ENCODE results near the gene H6PD. TPM values are rescaled to one million over a fixed set of nuclear protein-coding genes. Genes with fewer than 3 reads are reported as not detected.

Gene H6PD
- total and polyA plus RNA-seq, 2 experiments from 2014 or later = 1.2 to 4.7 TPM

DNA sequence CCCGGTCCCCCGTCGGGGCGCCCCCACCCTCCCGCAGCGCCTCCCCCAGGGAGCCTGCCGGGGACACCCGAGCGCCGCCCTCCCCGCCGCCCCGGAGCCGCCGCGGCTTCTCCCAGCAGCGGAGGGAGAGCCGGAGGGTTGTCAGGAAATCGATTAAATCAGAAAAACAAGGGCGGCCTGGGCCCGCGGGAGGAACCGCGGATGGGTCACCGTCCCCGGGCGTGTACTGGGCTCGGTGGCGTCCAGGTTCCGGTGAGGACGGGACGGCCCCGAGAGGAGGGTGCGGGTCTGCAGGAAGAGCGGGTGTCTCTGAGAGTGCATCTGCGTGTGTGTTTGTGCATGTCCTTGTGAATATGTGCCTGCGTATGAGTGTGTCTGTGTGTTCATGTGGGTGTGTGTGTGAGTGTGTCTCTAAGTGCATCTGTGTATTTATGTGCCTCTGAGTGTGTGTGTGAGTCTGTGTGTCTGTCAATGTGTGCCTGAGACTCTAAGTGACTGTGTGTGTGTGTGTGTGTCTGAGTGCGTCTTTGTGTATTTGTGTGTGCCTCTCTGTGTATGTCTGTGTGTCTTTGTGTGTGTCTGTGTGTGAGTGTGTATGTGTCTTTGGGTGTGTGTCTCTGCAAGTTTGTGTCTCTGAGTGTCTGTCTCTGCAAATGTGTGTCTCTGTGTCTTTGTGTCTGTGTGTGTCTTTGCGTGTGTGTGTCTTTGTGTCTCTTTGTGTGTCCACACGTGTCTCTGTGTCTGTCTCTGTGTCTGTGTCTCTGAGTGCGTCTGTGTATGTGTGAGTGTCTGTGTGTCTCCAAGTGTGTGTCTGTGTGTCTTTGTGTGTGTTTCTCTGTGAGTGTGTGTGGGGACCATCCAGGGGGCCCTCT lies 59.2 kb downstream of the H6PD start (continued):
- TF ChIP-seq, protein P1, sequence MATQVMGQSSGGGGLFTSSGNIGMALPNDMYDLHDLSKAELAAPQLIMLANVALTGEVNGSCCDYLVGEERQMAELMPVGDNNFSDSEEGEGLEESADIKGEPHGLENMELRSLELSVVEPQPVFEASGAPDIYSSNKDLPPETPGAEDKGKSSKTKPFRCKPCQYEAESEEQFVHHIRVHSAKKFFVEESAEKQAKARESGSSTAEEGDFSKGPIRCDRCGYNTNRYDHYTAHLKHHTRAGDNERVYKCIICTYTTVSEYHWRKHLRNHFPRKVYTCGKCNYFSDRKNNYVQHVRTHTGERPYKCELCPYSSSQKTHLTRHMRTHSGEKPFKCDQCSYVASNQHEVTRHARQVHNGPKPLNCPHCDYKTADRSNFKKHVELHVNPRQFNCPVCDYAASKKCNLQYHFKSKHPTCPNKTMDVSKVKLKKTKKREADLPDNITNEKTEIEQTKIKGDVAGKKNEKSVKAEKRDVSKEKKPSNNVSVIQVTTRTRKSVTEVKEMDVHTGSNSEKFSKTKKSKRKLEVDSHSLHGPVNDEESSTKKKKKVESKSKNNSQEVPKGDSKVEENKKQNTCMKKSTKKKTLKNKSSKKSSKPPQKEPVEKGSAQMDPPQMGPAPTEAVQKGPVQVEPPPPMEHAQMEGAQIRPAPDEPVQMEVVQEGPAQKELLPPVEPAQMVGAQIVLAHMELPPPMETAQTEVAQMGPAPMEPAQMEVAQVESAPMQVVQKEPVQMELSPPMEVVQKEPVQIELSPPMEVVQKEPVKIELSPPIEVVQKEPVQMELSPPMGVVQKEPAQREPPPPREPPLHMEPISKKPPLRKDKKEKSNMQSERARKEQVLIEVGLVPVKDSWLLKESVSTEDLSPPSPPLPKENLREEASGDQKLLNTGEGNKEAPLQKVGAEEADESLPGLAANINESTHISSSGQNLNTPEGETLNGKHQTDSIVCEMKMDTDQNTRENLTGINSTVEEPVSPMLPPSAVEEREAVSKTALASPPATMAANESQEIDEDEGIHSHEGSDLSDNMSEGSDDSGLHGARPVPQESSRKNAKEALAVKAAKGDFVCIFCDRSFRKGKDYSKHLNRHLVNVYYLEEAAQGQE (IDR thresholded peaks at IDR 0.05; ENCODE audit: unreplicated experiment) = no peak
- TF ChIP-seq POLR2AphosphoS5 (IDR thresholded peaks at IDR 0.05; ENCODE audit: low read depth) = no peak
- TF ChIP-seq EZH2phosphoT487 (IDR thresholded peaks at IDR 0.05; ENCODE audit: unreplicated experiment) = no peak
- no peak for TF ChIP-seq ZNF331 (CRISPR knock-in tag; IDR thresholded peaks at IDR 0.05; ENCODE audit: low read depth)

DNA sequence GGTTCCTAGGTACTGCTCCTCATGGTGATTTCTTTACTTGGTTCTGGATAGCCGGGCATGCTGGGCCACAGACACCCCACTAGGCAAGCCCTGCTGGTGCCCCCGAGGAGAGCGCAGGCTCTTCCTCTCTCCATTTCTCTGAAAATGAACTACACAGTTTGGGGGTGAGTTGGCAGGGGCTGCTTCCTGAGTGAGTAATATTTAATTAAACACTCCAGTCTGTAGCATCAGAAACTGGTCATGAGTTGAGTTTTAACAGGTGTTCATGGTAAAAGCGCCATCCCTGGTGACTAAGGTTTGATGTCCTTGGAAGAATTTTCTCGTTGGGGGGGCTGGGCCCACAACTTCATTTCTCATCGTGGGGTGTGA lies 59.8 kb downstream of the H6PD start:
- H3K4me2 ChIP-seq = no peak overlapping the region; the same call in 1 of the 2 replicates
- H2AFZ ChIP-seq = no peak overlapping the region
- Mint-ChIP-seq H3K9me3 (no peaks in the 10 kb centered on the region), H3K4me1 (peaks cover 11% of the 10 kb centered on the region; the same call in 2 of the 3 replicates), H3K27ac (no peak overlapping the region), H3K36me3 (ENCODE audit: low read depth) (no peaks in the 10 kb centered on the region; the same call in 2 of the 3 replicates), H3K4me3 (no peak overlapping the region), H3K27me3 (ENCODE audit: insufficient read depth, low read depth, poor library complexity) (peaks cover 10% of the 10 kb centered on the region)
- H3K4me3 ChIP-seq = peak overlapping the region; percentile 79; the same call in 1 of the 2 replicates
- DNase-seq (ENCODE audit: low spot score) = no peak
- no peak overlapping the region for H3K27ac ChIP-seq (ENCODE audit: low read depth)
- H3F3A ChIP-seq (replicated peaks; ENCODE audit: low read depth) = 0 out of 2 replicates have a peak, but pooled peaks cover 7% of the 10 kb centered on the region
- H3K79me2 ChIP-seq (replicated peaks; ENCODE audit: insufficient read depth) = no peaks in the 10 kb centered on the region
- peaks cover 28% of the 10 kb centered on the region for H3K27me3 ChIP-seq (ENCODE audit: insufficient read depth)
- no peaks in the 10 kb centered on the region; the same call in 1 of the 2 replicates for H4K20me1 ChIP-seq (replicated peaks; ENCODE audit: insufficient read depth)
- no peak; the same call in 2 of the 3 replicates for ATAC-seq
- H3K4me1 ChIP-seq (ENCODE audit: insufficient read depth) = no peaks in the 10 kb centered on the region; the same call in 1 of the 2 replicates
- H3K9me2 ChIP-seq (ENCODE audit: insufficient read depth) = no peaks in the 10 kb centered on the region
- no peaks in the 10 kb centered on the region for H3K36me3 ChIP-seq (ENCODE audit: insufficient read depth)
- TF ChIP-seq STAT1 (IDR thresholded peaks at IDR 0.05; ENCODE audit: unreplicated experiment) = no peak
- TF ChIP-seq ZNF114 (CRISPR knock-in tag; IDR thresholded peaks at IDR 0.05) = no peak
- TF ChIP-seq, protein P1 (IDR thresholded peaks at IDR 0.05; ENCODE audit: unreplicated experiment) = no peak
- TF ChIP-seq ZNF331 (CRISPR knock-in tag; IDR thresholded peaks at IDR 0.05; ENCODE audit: low read depth) = no peak
- TF ChIP-seq, protein P2, sequence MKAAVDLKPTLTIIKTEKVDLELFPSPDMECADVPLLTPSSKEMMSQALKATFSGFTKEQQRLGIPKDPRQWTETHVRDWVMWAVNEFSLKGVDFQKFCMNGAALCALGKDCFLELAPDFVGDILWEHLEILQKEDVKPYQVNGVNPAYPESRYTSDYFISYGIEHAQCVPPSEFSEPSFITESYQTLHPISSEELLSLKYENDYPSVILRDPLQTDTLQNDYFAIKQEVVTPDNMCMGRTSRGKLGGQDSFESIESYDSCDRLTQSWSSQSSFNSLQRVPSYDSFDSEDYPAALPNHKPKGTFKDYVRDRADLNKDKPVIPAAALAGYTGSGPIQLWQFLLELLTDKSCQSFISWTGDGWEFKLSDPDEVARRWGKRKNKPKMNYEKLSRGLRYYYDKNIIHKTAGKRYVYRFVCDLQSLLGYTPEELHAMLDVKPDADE (IDR thresholded peaks at IDR 0.05) = no peak
- no peak for TF ChIP-seq POLR2AphosphoS5 (IDR thresholded peaks at IDR 0.05; ENCODE audit: low read depth)
- TF ChIP-seq, protein P3, sequence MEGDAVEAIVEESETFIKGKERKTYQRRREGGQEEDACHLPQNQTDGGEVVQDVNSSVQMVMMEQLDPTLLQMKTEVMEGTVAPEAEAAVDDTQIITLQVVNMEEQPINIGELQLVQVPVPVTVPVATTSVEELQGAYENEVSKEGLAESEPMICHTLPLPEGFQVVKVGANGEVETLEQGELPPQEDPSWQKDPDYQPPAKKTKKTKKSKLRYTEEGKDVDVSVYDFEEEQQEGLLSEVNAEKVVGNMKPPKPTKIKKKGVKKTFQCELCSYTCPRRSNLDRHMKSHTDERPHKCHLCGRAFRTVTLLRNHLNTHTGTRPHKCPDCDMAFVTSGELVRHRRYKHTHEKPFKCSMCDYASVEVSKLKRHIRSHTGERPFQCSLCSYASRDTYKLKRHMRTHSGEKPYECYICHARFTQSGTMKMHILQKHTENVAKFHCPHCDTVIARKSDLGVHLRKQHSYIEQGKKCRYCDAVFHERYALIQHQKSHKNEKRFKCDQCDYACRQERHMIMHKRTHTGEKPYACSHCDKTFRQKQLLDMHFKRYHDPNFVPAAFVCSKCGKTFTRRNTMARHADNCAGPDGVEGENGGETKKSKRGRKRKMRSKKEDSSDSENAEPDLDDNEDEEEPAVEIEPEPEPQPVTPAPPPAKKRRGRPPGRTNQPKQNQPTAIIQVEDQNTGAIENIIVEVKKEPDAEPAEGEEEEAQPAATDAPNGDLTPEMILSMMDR (conservative IDR thresholded peaks at IDR 0.05; ENCODE audit: low read depth in 2 of 2) = no peak
- no peak for TF ChIP-seq CREB1 (CRISPR knock-in tag; IDR thresholded peaks at IDR 0.05; ENCODE audit: low read depth)
- no peak for TF ChIP-seq NANOG (IDR thresholded peaks at IDR 0.05; ENCODE audit: borderline replicate concordance)
- TF ChIP-seq EZH2phosphoT487 (IDR thresholded peaks at IDR 0.05; ENCODE audit: unreplicated experiment) = no peak
